Fibroblast of upper back skin (primary cell): ENCODE results near the gene EPB41L4B.
"Not testable (repeated sequence)": the region's sequence is repeated elsewhere in the genome, so short reads cannot be mapped to it uniquely, and the experiment has no call there.

Experiments
- DNase-seq: peaks from one replicate; pipeline ENCODE4 v3.0.0-alpha.2; 2013

The EPB41L4B gene

GRCh38 chr9:109156708-109157107 lies 164.2 kb downstream of the EPB41L4B start:
- no peak for DNase-seq

- no peak for DNase-seq
Observed at GRCh38 chr9:109150925-109151545, 169.8 kb downstream of the EPB41L4B start.

GRCh38 chr9:109149722-109150121 lies 171.1 kb downstream of the EPB41L4B start:
- no peak for DNase-seq

GRCh38 chr9:109149089-109149488 lies 171.8 kb downstream of the EPB41L4B start:
- no peak for DNase-seq

- DNase-seq, result no peak
Observed at GRCh38 chr9:109145051-109145450, 175.8 kb downstream of the EPB41L4B start.

GRCh38 chr9:109143881-109144562 lies 176.8 kb downstream of the EPB41L4B start:
- peak; percentile 16 for DNase-seq

- DNase-seq, result no peak
Observed at GRCh38 chr9:109141375-109141774, 179.5 kb downstream of the EPB41L4B start.

GRCh38 chr9:109139851-109140250 lies 181.0 kb downstream of the EPB41L4B start:
- no peak for DNase-seq

GRCh38 chr9:109138421-109138820 lies 182.4 kb downstream of the EPB41L4B start:
- DNase-seq, result no peak

GRCh38 chr9:109134167-109134578 lies 186.7 kb downstream of the EPB41L4B start:
- no peak for DNase-seq

GRCh38 chr9:109133533-109133932 lies 187.3 kb downstream of the EPB41L4B start:
- DNase-seq, result no peak

- no peak for DNase-seq
Observed at GRCh38 chr9:109132567-109133021, 188.3 kb downstream of the EPB41L4B start.

GRCh38 chr9:109129470-109130197 lies 191.2 kb downstream of the EPB41L4B start:
- DNase-seq, result no peak

GRCh38 chr9:109126671-109127070 lies 194.2 kb downstream of the EPB41L4B start:
- not testable (repeated sequence) for DNase-seq

GRCh38 chr9:109124121-109124520 lies 196.7 kb downstream of the EPB41L4B start:
- no peak for DNase-seq

GRCh38 chr9:109122726-109123621 lies 197.9 kb downstream of the EPB41L4B start:
- no peak for DNase-seq
